Measurements from ENCODE around the gene CACTIN.

- TF ChIP-seq CBX3 (IDR thresholded peaks at IDR 0.05; ENCODE audit: low read depth): no peak
- no peak for TF ChIP-seq RAD21 (IDR thresholded peaks at IDR 0.05; ENCODE audit: low read depth)
- no peak for TF ChIP-seq POLR2A (IDR thresholded peaks at IDR 0.05; ENCODE audit: borderline replicate concordance, extremely low read depth, insufficient read depth, insufficient read length)
- no peak for TF ChIP-seq CEBPB (IDR thresholded peaks at IDR 0.05; ENCODE audit: low read depth)
- no peak for TF ChIP-seq CTCF (IDR thresholded peaks at IDR 0.05 in 2 of 3, conservative IDR thresholded peaks at IDR 0.05 in 1 of 3; ENCODE audit: borderline replicate concordance in 1 of 3, insufficient read depth in 1 of 3, low read depth in 2 of 3, low read length in 2 of 3)
- no peak for TF ChIP-seq ATF3 (IDR thresholded peaks at IDR 0.05)
- TF ChIP-seq MAX (IDR thresholded peaks at IDR 0.05): no peak
- no peak for TF ChIP-seq POLR2AphosphoS5 (IDR thresholded peaks at IDR 0.05; ENCODE audit: low read depth, low read length)
- no peak for TF ChIP-seq REST (IDR thresholded peaks at IDR 0.05; ENCODE audit: low read depth)
- TF ChIP-seq TCF7L2 (IDR thresholded peaks at IDR 0.05; ENCODE audit: borderline replicate concordance, extremely low read depth, insufficient read depth, insufficient read length): no peak
- no peak for TF ChIP-seq JUND (IDR thresholded peaks at IDR 0.05)
Observed at GRCh38 chr19:3611841-3612240, 14.7 kb downstream of the CACTIN start.
